ENCODE measurements around the gene CASQ1. TPM values are rescaled to one million over a fixed set of nuclear protein-coding genes. Genes with fewer than 3 reads are reported as not detected.
A peak's percentile ranks its signal among the peaks of the same experiment; 100 is the strongest.

CASQ1 gene
- total and polyA plus RNA-seq, 9 of the 15 experiments (the other 6 are each of a cell fraction or from before 2014, with no cell fraction given), result not detected

DNA sequence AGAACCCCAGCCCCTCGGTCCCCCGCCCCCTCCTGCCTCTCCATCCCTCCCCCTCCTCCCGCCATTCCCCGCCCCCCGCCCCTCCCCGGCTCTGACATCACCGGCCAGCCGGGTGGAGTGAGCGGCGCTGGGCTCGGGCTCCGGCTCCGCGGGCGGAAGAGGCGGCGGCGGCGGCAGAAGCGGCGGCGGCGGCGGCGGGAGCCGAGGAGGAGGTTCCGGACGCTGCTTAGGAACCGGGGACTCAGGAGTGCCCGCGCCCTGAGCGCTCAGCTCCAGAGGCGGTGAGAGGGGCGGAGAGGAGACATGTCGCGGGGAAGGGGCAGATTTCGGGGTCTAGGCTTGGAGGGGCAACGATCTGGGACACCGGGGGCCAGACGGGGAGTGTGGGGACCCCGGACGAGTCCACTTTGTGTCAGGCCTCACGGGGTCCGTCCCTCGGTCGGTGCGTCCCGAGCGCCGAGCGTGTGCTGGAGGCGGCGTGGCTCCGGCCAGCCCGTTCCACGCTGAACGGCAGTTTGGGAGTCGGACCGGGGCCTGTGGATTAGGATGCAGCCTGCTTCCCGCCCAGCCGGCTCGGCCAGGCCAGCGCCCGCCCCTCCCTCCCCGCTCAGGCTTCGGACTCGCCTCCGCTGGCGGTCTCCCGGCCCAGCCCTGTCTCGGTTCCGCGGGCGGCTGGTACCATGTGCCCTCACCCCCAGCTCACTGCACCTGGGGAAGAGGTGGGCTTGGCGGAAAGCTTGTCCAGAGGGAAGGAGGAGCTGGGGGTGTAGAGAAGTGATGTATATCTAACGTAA, 15.1 kb downstream of the CASQ1 start, which contains the start of gene PEA15 (continued):
- TF ChIP-seq, protein P1, sequence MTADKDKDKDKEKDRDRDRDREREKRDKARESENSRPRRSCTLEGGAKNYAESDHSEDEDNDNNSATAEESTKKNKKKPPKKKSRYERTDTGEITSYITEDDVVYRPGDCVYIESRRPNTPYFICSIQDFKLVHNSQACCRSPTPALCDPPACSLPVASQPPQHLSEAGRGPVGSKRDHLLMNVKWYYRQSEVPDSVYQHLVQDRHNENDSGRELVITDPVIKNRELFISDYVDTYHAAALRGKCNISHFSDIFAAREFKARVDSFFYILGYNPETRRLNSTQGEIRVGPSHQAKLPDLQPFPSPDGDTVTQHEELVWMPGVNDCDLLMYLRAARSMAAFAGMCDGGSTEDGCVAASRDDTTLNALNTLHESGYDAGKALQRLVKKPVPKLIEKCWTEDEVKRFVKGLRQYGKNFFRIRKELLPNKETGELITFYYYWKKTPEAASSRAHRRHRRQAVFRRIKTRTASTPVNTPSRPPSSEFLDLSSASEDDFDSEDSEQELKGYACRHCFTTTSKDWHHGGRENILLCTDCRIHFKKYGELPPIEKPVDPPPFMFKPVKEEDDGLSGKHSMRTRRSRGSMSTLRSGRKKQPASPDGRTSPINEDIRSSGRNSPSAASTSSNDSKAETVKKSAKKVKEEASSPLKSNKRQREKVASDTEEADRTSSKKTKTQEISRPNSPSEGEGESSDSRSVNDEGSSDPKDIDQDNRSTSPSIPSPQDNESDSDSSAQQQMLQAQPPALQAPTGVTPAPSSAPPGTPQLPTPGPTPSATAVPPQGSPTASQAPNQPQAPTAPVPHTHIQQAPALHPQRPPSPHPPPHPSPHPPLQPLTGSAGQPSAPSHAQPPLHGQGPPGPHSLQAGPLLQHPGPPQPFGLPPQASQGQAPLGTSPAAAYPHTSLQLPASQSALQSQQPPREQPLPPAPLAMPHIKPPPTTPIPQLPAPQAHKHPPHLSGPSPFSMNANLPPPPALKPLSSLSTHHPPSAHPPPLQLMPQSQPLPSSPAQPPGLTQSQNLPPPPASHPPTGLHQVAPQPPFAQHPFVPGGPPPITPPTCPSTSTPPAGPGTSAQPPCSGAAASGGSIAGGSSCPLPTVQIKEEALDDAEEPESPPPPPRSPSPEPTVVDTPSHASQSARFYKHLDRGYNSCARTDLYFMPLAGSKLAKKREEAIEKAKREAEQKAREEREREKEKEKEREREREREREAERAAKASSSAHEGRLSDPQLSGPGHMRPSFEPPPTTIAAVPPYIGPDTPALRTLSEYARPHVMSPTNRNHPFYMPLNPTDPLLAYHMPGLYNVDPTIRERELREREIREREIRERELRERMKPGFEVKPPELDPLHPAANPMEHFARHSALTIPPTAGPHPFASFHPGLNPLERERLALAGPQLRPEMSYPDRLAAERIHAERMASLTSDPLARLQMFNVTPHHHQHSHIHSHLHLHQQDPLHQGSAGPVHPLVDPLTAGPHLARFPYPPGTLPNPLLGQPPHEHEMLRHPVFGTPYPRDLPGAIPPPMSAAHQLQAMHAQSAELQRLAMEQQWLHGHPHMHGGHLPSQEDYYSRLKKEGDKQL (CRISPR knock-in tag; IDR thresholded peaks at IDR 0.05; ENCODE audit: borderline replicate concordance), result no peak
- TF ChIP-seq, protein P2, sequence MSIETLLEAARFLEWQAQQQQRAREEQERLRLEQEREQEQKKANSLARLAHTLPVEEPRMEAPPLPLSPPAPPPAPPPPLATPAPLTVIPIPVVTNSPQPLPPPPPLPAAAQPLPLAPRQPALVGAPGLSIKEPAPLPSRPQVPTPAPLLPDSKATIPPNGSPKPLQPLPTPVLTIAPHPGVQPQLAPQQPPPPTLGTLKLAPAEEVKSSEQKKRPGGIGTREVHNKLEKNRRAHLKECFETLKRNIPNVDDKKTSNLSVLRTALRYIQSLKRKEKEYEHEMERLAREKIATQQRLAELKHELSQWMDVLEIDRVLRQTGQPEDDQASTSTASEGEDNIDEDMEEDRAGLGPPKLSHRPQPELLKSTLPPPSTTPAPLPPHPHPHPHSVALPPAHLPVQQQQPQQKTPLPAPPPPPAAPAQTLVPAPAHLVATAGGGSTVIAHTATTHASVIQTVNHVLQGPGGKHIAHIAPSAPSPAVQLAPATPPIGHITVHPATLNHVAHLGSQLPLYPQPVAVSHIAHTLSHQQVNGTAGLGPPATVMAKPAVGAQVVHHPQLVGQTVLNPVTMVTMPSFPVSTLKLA (conservative IDR thresholded peaks at IDR 0.05), result peak in 1 of 2 experiments; percentile 66; a peak in 2 of 4 replicates
- no peak for TF ChIP-seq KDM2B (CRISPR knock-in tag; IDR thresholded peaks at IDR 0.05)
- no peak for TF ChIP-seq EHMT2 (IDR thresholded peaks at IDR 0.05)
- no peak for TF ChIP-seq ZNF134 (CRISPR knock-in tag; conservative IDR thresholded peaks at IDR 0.05)
- no peak for TF ChIP-seq PHF21A (IDR thresholded peaks at IDR 0.05; ENCODE audit: borderline replicate concordance, low read depth)
- TF ChIP-seq, protein P3, sequence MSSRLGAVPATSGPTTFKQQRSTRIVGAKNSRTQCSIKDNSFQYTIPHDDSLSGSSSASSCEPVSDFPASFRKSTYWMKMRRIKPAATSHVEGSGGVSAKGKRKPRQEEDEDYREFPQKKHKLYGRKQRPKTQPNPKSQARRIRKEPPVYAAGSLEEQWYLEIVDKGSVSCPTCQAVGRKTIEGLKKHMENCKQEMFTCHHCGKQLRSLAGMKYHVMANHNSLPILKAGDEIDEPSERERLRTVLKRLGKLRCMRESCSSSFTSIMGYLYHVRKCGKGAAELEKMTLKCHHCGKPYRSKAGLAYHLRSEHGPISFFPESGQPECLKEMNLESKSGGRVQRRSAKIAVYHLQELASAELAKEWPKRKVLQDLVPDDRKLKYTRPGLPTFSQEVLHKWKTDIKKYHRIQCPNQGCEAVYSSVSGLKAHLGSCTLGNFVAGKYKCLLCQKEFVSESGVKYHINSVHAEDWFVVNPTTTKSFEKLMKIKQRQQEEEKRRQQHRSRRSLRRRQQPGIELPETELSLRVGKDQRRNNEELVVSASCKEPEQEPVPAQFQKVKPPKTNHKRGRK (tag; IDR thresholded peaks at IDR 0.05), result no peak
- TF ChIP-seq LCOR (CRISPR knock-in tag; IDR thresholded peaks at IDR 0.05), result no peak
- TF ChIP-seq, protein P4, sequence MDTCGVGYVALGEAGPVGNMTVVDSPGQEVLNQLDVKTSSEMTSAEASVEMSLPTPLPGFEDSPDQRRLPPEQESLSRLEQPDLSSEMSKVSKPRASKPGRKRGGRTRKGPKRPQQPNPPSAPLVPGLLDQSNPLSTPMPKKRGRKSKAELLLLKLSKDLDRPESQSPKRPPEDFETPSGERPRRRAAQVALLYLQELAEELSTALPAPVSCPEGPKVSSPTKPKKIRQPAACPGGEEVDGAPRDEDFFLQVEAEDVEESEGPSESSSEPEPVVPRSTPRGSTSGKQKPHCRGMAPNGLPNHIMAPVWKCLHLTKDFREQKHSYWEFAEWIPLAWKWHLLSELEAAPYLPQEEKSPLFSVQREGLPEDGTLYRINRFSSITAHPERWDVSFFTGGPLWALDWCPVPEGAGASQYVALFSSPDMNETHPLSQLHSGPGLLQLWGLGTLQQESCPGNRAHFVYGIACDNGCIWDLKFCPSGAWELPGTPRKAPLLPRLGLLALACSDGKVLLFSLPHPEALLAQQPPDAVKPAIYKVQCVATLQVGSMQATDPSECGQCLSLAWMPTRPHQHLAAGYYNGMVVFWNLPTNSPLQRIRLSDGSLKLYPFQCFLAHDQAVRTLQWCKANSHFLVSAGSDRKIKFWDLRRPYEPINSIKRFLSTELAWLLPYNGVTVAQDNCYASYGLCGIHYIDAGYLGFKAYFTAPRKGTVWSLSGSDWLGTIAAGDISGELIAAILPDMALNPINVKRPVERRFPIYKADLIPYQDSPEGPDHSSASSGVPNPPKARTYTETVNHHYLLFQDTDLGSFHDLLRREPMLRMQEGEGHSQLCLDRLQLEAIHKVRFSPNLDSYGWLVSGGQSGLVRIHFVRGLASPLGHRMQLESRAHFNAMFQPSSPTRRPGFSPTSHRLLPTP (IDR thresholded peaks at IDR 0.05; ENCODE audit: borderline replicate concordance, extremely low read depth, insufficient read length), result no peak
- no peak for TF ChIP-seq MED1 (CRISPR knock-in tag; IDR thresholded peaks at IDR 0.05; ENCODE audit: borderline replicate concordance)
- TF ChIP-seq, protein P5, sequence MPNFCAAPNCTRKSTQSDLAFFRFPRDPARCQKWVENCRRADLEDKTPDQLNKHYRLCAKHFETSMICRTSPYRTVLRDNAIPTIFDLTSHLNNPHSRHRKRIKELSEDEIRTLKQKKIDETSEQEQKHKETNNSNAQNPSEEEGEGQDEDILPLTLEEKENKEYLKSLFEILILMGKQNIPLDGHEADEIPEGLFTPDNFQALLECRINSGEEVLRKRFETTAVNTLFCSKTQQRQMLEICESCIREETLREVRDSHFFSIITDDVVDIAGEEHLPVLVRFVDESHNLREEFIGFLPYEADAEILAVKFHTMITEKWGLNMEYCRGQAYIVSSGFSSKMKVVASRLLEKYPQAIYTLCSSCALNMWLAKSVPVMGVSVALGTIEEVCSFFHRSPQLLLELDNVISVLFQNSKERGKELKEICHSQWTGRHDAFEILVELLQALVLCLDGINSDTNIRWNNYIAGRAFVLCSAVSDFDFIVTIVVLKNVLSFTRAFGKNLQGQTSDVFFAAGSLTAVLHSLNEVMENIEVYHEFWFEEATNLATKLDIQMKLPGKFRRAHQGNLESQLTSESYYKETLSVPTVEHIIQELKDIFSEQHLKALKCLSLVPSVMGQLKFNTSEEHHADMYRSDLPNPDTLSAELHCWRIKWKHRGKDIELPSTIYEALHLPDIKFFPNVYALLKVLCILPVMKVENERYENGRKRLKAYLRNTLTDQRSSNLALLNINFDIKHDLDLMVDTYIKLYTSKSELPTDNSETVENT (CRISPR knock-in tag; IDR thresholded peaks at IDR 0.05), result no peak
- no peak for TF ChIP-seq XRCC4 (IDR thresholded peaks at IDR 0.05; ENCODE audit: extremely low read depth, insufficient read depth, insufficient read length)

Measured in K562 (cell line).